Measurements from ENCODE around the gene PRUNE2. TPM values are rescaled to one million over a fixed set of nuclear protein-coding genes. Genes with fewer than 3 reads are reported as not detected.
"Not testable (repeated sequence)": the region's sequence is repeated elsewhere in the genome, so short reads cannot be mapped to it uniquely, and the experiment has no call there.

Gene PRUNE2
- total and polyA plus RNA-seq, 5 donors = 11.7 to 49.1 (median 41.5) TPM

- Histone ChIP-seq H3K27ac (ENCODE audit: low read length) (no peak overlapping the region), H3K4me3 (ENCODE audit: low read length) (no peak overlapping the region), H3K4me1 (ENCODE audit: control insufficient read depth, insufficient read depth, low read length) (no peaks in the 10 kb centered on the region), H3K9me3 (ENCODE audit: control insufficient read depth, low read length) (no peaks in the 10 kb centered on the region), H3K27me3 (ENCODE audit: control insufficient read depth, insufficient read depth) (no peaks in the 10 kb centered on the region)
- WGBS = 82% methylated on average over 4 of the region's 4 CpGs
- no peak for ATAC-seq
- intact Hi-C loops (cut with DNase I) = no loop called here
- no peak for DNase-seq
Measured at GRCh38 chr9:76859860-76860259, 46.1 kb downstream of the PRUNE2 start.

- H3K4me3 ChIP-seq (ENCODE audit: low read length); H3K27me3 ChIP-seq (ENCODE audit: control insufficient read depth, insufficient read depth); DNase-seq; H3K27ac ChIP-seq (ENCODE audit: low read length); ATAC-seq; intact Hi-C loops (cut with DNase I); H3K4me1 ChIP-seq (ENCODE audit: control insufficient read depth, insufficient read depth, low read length); H3K9me3 ChIP-seq (ENCODE audit: control insufficient read depth, low read length): not testable (repeated sequence)
- 75% methylated on average over 2 of the region's 2 CpGs for WGBS
Measured at GRCh38 chr9:76858248-76858647, 47.7 kb downstream of the PRUNE2 start.

- H3K4me1 ChIP-seq (ENCODE audit: control insufficient read depth, insufficient read depth, low read length) = no peaks in the 10 kb centered on the region
- no peak overlapping the region for H3K27ac ChIP-seq (ENCODE audit: low read length)
Measured at GRCh38 chr9:76856016-76856415, 49.9 kb downstream of the PRUNE2 start.

GRCh38 chr9:76855015-76855414 is 50.9 kb downstream of the PRUNE2 start:
- Histone ChIP-seq H3K4me3 (ENCODE audit: low read length) (no peak overlapping the region), H3K27ac (ENCODE audit: low read length) (no peak overlapping the region), H3K9me3 (ENCODE audit: control insufficient read depth, low read length) (no peaks in the 10 kb centered on the region), H3K4me1 (ENCODE audit: control insufficient read depth, insufficient read depth, low read length) (no peaks in the 10 kb centered on the region), H3K27me3 (ENCODE audit: control insufficient read depth, insufficient read depth) (no peaks in the 10 kb centered on the region)
- intact Hi-C loops (cut with DNase I) = no loop called here
- ATAC-seq (no peak), DNase-seq (no peak)
- 75% methylated on average over 1 of the region's 1 CpG for WGBS

More at GRCh38 chr9:76856016-76856415, 49.9 kb downstream of the PRUNE2 start:
- ATAC-seq (no peak), DNase-seq (no peak)
- Histone ChIP-seq H3K27me3 (ENCODE audit: control insufficient read depth, insufficient read depth) (no peaks in the 10 kb centered on the region), H3K9me3 (ENCODE audit: control insufficient read depth, low read length) (no peaks in the 10 kb centered on the region), H3K4me3 (ENCODE audit: low read length) (no peak overlapping the region)
- intact Hi-C loops (cut with DNase I) = no loop called here
- WGBS = 85% methylated on average over 3 of the region's 3 CpGs

- DNase-seq = no peak
- ATAC-seq = no peak
- no peaks in the 10 kb centered on the region for H3K9me3 ChIP-seq (ENCODE audit: control insufficient read depth, low read length)
- intact Hi-C loops (cut with DNase I) = no loop called here
- no peaks in the 10 kb centered on the region for H3K27me3 ChIP-seq (ENCODE audit: control insufficient read depth, insufficient read depth)
- WGBS = 83% methylated on average over 2 of the region's 2 CpGs
- no peak overlapping the region for H3K4me3 ChIP-seq (ENCODE audit: low read length)
- H3K27ac ChIP-seq (ENCODE audit: low read length) = no peak overlapping the region
- no peaks in the 10 kb centered on the region for H3K4me1 ChIP-seq (ENCODE audit: control insufficient read depth, insufficient read depth, low read length)
Measured at GRCh38 chr9:76852026-76852425, 53.9 kb downstream of the PRUNE2 start.

GRCh38 chr9:76846297-76846696 is 59.6 kb downstream of the PRUNE2 start:
- ATAC-seq (no peak), DNase-seq (no peak)
- intact Hi-C loops (cut with DNase I) = no loop called here
- H3K4me3 ChIP-seq (ENCODE audit: low read length) = no peak overlapping the region
- no peaks in the 10 kb centered on the region for H3K4me1 ChIP-seq (ENCODE audit: control insufficient read depth, insufficient read depth, low read length)
- H3K9me3 ChIP-seq (ENCODE audit: control insufficient read depth, low read length) = no peaks in the 10 kb centered on the region
- no peak overlapping the region for H3K27ac ChIP-seq (ENCODE audit: low read length)
- H3K27me3 ChIP-seq (ENCODE audit: control insufficient read depth, insufficient read depth) = no peaks in the 10 kb centered on the region
- WGBS = 86% methylated on average over 9 of the region's 9 CpGs

- Histone ChIP-seq H3K4me1 (ENCODE audit: control insufficient read depth, insufficient read depth, low read length) (no peaks in the 10 kb centered on the region), H3K4me3 (ENCODE audit: low read length) (no peak overlapping the region), H3K9me3 (ENCODE audit: control insufficient read depth, low read length) (no peaks in the 10 kb centered on the region), H3K27ac (ENCODE audit: low read length) (no peak overlapping the region), H3K27me3 (ENCODE audit: control insufficient read depth, insufficient read depth) (no peaks in the 10 kb centered on the region)
- DNase-seq (no peak), ATAC-seq (no peak)
- 81% methylated on average over 4 of the region's 4 CpGs for WGBS
- intact Hi-C loops (cut with DNase I) = no loop called here
Measured at GRCh38 chr9:76845254-76845653, 60.7 kb downstream of the PRUNE2 start.

GRCh38 chr9:76835571-76836283 is 70.2 kb downstream of the PRUNE2 start:
- DNase-seq (peak in 1 of 3 donors; percentile 24), ATAC-seq (peak; percentile 86 to 90)
- 49% methylated on average over 7 of the region's 7 CpGs for WGBS
- H3K27ac ChIP-seq (ENCODE audit: low read length) = peak overlapping the region; percentile 80
- no peaks in the 10 kb centered on the region for H3K4me1 ChIP-seq (ENCODE audit: control insufficient read depth, insufficient read depth, low read length)
- intact Hi-C loops (cut with DNase I) = no loop called here
- no peaks in the 10 kb centered on the region for H3K27me3 ChIP-seq (ENCODE audit: control insufficient read depth, insufficient read depth)
- no peaks in the 10 kb centered on the region for H3K9me3 ChIP-seq (ENCODE audit: control insufficient read depth, low read length)
- no peak overlapping the region for H3K4me3 ChIP-seq (ENCODE audit: low read length)

- H3K9me3 ChIP-seq (ENCODE audit: control insufficient read depth, low read length) = no peaks in the 10 kb centered on the region
- no peak overlapping the region for H3K4me3 ChIP-seq (ENCODE audit: low read length)
- H3K27ac ChIP-seq (ENCODE audit: low read length) = no peak overlapping the region
- DNase-seq (no peak), ATAC-seq (no peak)
- intact Hi-C loops (cut with DNase I) = no loop called here
- H3K4me1 ChIP-seq (ENCODE audit: control insufficient read depth, insufficient read depth, low read length) = no peaks in the 10 kb centered on the region
- no peaks in the 10 kb centered on the region for H3K27me3 ChIP-seq (ENCODE audit: control insufficient read depth, insufficient read depth)
- 66% methylated on average over 3 of the region's 3 CpGs for WGBS
Measured at GRCh38 chr9:76828447-76828846, 77.5 kb downstream of the PRUNE2 start.

- no peaks in the 10 kb centered on the region for H3K27me3 ChIP-seq (ENCODE audit: control insufficient read depth, insufficient read depth)
- H3K4me1 ChIP-seq (ENCODE audit: control insufficient read depth, insufficient read depth, low read length) = no peaks in the 10 kb centered on the region
- intact Hi-C loops (cut with DNase I) = no loop called here
- H3K4me3 ChIP-seq (ENCODE audit: low read length) = no peak overlapping the region
- DNase-seq (no peak), ATAC-seq (no peak)
- H3K9me3 ChIP-seq (ENCODE audit: control insufficient read depth, low read length) = no peaks in the 10 kb centered on the region
- whole genome bisulfite sequencing = 56% methylated on average over 9 of the region's 9 CpGs
- no peak overlapping the region for H3K27ac ChIP-seq (ENCODE audit: low read length)
Measured at GRCh38 chr9:76827296-76828080, 78.4 kb downstream of the PRUNE2 start.

GRCh38 chr9:76820431-76820830 is 85.5 kb downstream of the PRUNE2 start:
- 71% methylated on average over 6 of the region's 6 CpGs for WGBS
- Histone ChIP-seq H3K27ac (ENCODE audit: low read length) (no peak overlapping the region), H3K4me3 (ENCODE audit: low read length) (no peak overlapping the region), H3K27me3 (ENCODE audit: control insufficient read depth, insufficient read depth) (no peaks in the 10 kb centered on the region), H3K4me1 (ENCODE audit: control insufficient read depth, insufficient read depth, low read length) (no peaks in the 10 kb centered on the region), H3K9me3 (ENCODE audit: control insufficient read depth, low read length) (no peaks in the 10 kb centered on the region)
- DNase-seq (no peak), ATAC-seq (no peak)
- intact Hi-C loops (cut with DNase I) = no loop called here
